ENCODE measurements around the gene LYL1.

DNA sequence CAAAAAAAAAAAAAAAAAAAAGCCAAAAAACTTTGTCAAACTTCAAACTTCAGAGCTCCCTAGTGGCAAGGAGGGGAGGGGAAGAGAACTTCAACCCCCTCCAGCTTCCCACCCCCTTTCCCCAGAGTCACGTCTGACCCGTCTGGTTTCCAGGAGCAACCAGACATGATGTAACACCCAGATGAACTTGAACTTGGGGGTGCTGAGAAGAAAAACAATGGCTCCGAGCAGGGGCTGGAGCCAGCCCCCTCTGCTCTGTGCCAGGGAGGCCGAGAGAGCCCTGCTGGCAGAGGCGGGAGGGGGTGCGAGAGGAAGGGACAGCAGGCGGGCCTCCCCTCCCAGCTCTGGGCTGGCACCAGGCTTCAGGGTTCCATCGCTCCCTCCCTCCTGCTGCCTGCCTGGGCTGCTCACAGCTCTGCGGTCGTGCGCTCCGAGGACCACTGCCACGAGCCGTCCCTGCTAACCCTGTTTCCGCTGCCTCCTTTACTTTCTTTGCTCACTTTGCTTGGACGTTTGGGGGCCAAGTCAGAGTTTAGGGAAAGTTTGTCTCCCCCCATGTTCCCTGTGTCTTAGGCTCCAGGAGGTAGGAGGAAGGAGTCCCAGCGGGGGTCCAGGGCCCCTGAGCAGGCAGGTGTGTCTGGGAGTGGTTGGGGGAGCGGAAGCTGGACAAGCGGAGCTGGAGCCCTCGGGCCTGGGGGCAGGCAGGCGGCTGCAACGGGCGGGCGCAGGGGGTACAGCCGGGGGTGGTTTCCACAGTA lies 11.1 kb downstream of the LYL1 start:
- TF ChIP-seq POLR2A (IDR thresholded peaks at IDR 0.05): no peak
- TF ChIP-seq, protein P1, sequence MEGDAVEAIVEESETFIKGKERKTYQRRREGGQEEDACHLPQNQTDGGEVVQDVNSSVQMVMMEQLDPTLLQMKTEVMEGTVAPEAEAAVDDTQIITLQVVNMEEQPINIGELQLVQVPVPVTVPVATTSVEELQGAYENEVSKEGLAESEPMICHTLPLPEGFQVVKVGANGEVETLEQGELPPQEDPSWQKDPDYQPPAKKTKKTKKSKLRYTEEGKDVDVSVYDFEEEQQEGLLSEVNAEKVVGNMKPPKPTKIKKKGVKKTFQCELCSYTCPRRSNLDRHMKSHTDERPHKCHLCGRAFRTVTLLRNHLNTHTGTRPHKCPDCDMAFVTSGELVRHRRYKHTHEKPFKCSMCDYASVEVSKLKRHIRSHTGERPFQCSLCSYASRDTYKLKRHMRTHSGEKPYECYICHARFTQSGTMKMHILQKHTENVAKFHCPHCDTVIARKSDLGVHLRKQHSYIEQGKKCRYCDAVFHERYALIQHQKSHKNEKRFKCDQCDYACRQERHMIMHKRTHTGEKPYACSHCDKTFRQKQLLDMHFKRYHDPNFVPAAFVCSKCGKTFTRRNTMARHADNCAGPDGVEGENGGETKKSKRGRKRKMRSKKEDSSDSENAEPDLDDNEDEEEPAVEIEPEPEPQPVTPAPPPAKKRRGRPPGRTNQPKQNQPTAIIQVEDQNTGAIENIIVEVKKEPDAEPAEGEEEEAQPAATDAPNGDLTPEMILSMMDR (IDR thresholded peaks at IDR 0.05): no peak

Measured in thyroid gland (tissue), 4 donors.